HG03025 (cell line): Measurements from ENCODE around the gene MED31.
"Not testable (repeated sequence)": the region's sequence is repeated elsewhere in the genome, so short reads cannot be mapped to it uniquely, and the experiment has no call there.

Experiments
- ATAC-seq: cut with Tn5 transposase; IDR thresholded peaks from one replicate; pipeline ENCODE4 v1.9.1; 2021; ENCODE audit warnings: mild to moderate bottlenecking, moderate library complexity; ENCODE audit not compliant: unreplicated experiment, low FRiP score

The MED31 gene

DNA sequence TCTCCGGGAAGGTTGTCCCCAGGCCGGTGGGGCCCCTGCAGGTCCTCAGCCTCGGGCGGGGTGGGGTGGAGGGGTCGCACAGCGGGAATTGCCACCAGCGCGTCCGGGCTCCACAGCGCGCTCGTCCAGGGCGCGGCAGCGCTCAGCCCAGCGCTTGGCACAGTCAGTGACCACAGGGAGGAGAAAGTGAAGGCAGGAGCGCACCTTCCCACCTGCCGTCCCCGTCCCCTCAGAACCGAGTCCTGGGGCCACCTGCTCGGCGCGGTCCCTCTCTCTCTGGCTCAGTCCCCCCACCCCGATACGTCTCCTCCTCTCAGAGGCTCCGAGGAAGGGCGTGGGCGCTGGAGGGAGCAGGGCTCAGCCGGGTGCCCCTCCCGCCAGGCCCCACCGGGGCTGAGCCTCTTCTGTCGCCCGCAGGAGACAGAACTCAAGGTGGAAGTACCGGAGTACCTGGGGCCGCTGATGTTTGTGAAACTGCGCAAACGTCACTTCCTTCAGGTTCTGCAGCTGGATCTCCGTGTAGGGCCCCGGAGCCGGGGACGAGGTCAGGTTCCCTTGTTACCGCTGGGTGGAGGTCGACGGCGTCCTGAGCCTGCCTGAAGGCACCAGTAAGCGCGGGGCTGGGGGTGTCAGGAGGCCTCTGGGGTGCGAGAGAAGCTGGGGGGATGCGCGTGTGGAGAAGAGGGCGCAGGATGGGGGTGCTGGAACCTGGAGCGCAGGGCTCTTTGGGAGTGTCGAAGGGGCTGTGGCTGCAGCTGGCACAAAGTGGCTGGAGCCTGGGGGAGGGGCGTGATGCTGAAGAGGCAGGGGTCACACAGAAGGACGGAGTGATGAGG, 5.6 kb upstream of the MED31 start:
- ATAC-seq, result not testable (repeated sequence)

GRCh38 chr17:6655732-6656361, 4.4 kb upstream of the MED31 start:
- ATAC-seq, result not testable (repeated sequence)

DNA sequence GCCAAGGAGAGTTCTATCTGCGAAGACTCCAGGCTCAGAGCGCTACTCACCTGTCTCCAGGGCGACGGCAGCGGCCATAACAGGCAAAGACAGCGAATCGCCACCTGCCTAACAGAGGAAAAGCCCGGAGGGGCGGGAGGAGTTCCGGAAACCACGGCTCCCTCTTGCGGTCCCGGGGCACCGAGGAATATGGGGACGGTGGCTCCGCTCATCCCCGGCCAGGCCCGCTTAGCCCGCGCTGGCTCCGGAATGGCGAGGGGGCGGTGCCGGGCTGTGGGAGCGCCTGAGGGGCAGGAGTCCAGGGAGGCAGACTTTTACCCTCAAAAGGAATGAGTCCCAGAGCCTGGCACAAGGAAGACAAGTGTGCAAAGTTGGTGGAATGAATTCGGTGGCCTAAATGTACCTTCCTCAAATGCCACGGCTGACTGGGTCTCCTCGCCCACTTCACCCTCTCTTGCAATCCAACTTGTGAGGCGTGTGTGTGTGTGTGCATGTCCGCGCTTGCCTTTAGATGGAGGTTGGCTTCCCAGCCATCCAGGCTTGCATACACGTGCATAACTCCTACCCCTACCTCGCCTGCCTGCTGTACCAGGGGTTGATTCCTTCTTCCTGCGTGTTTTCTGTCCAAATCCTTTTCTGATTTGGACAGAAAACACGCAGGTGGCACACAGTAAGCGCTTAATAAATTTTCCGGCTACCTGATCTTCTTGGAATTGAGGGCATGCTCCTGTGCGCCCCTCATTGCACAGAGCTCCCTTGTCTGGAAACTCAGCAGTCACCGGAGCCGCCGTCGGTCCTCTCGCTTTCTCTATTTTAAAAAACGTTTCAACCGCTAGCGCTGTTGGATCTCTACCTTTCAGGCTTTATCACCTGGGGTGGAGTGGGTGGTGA, 3.7 kb upstream of the MED31 start:
- ATAC-seq, result no peak

- ATAC-seq, result peak; percentile 16
Measured at GRCh38 chr17:6651919-6652452, 581 bp upstream of the MED31 start.

DNA sequence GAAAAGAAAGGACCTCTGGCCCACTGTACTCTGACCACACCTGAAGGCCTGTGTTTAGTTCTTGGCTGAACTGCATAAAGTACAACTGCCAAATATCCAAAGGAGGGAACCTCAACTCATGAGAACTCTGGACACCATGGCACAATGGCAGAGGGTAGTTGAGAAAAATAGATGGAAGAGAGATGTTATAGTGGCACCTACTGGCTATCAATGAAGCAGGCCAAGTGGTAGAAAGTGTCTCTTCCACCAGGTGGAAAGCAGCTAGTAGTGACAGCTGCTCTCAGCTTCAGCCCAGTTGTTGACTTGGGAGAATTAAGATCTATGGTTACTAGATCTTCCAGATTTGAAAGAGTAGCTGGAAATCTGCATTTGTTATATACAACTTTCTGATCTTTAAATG, 3.2 kb downstream of the MED31 start:
- no peak for ATAC-seq

GRCh38 chr17:6643451-6644125, 7.8 kb downstream of the MED31 start:
- ATAC-seq, result no peak

GRCh38 chr17:6642592-6642991, 8.8 kb downstream of the MED31 start:
- no peak for ATAC-seq

DNA sequence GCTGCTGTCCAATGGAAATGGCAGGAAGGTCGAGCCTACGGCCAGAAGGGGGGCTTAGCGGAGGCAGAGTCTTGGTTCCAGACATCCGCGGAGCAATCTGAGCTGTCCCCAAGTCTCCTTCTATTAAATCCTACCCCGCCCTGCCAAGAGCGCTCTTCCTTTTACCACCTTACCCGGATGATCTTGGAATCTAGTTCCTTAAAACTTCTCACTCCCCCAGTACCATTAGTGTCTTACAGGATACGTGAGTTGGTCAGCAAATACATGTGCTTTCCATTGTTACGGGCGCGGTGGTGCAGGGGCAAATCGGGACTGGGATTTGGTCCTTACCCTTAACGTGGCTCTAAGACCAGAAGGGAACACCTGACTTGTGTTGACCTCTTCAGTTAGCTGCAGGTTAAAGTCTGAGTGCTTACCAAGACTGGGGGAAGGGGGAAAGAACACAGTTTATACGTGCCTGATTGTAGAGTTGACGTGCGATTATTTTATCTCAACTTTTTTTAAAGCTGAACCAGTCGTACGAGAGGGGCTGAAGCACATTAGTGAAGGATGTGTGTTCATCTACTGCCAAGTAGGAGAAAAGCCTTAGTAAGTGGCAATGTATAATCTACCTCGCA, 10.1 kb downstream of the MED31 start:
- peak; percentile 7 for ATAC-seq

GRCh38 chr17:6640536-6641246, 10.7 kb downstream of the MED31 start, which contains the start of the genes KIAA0753 and TXNDC17:
Gene KIAA0753, minus strand, starts transcription at chr17:6640711. Its CDS starts 5,608 bp downstream, at chr17:6635103.
Gene TXNDC17, plus strand, starts transcription at chr17:6641060. Its CDS starts 23 bp downstream, at chr17:6641083.
- peak; percentile 78 for ATAC-seq

GRCh38 chr17:6639586-6640535, 11.5 kb downstream of the MED31 start:
- ATAC-seq, result peak; percentile 11

DNA sequence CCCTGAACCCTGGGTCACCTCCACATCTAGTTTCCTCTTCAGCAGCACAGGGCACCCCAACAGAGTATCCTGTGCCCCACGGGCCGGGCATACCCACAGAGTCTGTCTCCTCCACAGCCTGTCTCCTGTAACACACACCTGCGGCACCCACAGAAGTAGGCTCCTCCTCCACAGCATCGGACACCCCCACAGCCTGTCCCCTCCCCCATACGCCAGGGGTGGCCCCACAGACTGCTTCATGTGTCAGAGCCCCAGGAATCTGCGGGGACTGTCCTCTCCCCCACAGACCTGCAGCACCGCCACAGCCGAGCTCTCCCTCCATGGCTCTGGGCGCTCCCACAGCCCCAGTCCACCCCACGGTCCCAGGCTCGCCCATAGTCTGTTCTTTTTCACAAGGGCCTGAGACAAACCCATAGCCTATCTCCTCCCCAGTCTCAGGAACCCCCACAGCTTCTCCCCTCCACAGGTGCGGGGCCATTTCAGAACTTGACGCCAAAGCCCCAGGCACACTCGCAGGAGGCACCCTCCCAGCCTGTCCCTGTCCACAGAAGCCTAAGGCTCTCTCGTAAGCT, 12.3 kb downstream of the MED31 start:
- no peak for ATAC-seq

DNA sequence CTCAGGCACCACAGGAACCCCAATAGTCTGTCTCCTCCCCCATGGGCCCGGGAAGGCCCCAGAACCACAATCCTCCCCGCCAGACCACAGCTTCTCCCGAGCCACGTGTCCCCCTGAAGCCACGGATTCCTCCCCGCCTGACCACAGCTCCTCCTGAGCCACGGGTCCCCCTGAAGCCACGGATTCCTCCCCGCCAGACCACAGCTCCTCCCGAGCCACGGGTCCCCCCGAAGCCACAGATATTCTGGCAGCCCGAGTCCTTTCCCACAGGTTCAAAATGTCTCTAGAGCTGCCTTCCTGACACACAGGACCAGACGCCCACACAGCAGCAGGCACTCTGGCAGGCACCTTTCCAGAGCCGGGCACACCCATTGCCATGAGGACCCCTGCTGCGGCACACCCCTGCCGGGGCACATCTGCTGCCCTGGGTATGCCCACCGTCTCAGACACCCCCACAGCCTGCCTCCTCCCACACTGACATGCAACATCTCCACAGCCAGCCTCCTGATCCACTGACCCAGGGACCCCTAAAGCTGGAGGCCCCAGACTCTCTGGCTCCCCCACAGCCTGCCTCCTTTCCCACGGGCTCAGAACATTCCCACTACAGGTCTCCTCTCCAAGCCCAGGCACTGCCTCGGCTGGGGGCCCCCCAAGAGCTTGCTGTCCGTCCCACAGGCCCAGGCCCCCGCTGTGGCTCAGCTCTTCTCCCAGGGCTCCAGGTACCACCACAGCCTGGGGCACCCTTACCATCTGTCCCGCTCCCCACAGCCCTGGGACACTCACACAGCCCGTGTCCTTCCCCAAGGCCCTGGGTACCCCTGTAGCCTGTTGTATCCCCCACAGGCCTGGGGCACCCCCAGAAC, 13.1 kb downstream of the MED31 start:
- ATAC-seq, result no peak

DNA sequence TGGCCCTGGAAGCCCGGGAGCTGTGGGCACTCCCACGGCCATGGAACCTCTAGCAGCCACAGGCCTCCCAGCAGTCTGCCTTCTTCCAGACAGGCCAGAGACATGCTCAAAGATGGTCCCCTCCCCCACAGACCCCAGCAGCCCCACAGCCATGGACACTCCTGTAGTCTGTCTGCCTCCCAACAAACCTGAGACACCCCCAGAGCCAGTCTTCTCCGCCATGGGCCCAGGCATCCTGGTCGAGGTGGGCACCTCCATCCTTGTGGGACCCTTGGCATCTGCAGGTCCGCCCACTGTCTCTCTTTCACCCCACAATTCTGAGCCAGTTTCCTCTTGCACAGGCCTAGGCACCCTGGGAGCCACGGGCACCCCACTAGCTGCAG, 14.0 kb downstream of the MED31 start:
- ATAC-seq, result no peak

DNA sequence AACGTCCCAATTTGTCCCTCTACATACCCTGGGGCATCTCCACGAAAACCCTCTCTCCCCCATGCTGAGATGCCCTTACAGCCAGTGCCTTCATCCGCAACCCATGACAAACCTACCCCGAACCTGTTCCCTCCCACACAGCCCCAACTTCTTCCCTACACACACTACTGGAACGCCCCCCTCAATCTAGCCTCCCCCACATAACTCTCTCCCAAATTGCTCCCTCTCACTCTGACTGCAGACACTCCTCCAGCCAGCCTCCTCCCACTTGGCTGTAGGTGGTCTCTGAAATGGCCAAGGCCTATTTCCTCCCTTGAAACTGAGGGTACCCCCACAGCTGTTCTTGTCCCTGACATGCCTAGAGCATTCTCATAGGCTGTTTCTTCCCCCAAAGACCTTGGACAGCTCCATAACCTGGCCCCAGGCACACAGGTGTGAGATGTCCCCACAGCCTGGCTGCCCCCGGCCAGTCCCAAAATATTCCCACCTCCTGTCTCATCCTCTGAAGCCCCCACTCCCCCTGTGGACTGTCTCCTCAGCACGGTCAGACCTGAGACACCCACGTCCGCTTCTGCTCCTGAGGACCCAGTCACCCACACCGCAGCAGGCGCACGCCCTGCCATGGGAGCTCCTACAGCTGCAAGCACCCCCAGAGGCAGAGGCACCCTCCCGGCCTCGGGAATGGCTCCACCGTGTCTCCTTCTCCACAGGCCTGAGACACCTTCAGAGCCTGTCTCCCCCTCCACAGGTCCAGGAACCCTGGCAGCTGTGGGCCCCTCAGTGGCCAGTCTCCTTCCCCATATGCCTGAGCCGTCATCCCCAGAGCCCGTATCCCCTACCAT, 14.6 kb downstream of the MED31 start:
- ATAC-seq, result no peak

GRCh38 chr17:6636105-6636504, 15.3 kb downstream of the MED31 start:
- ATAC-seq, result no peak

- ATAC-seq, result no peak
Measured at GRCh38 chr17:6633263-6633662, 18.1 kb downstream of the MED31 start.
